ENCODE measurements around the gene NINL. TPM values are rescaled to one million over a fixed set of nuclear protein-coding genes. Genes with fewer than 3 reads are reported as not detected.

The NINL gene
- total RNA-seq, 4 donors from 2014 or later: 3.0 to 5.8 (median 3.7) TPM

- TF ChIP-seq POLR2AphosphoS5 (IDR thresholded peaks at IDR 0.05) (no peak), CTCF (IDR thresholded peaks at IDR 0.05) (no peak), EP300 (IDR thresholded peaks at IDR 0.05) (no peak), POLR2A (IDR thresholded peaks at IDR 0.05; ENCODE audit: low read depth) (no peak)
- intact Hi-C loops (cut with DNase I): loop anchor here (10.0 kb wide), 1 partner anchor 82 kb away; no protein-coding TSS in a partner anchor
- no peak for DNase-seq (ENCODE audit: extremely low spot score)
- H3K4me3 ChIP-seq: no peak overlapping the region
- H3K27me3 ChIP-seq: peaks cover 0 to 7% (median 0%) of the 10 kb centered on the region in 4 donors
- 77% methylated on average over 9 of the region's 9 CpGs for WGBS
- no peaks in the 10 kb centered on the region for H3K9me3 ChIP-seq
- no peaks in the 10 kb centered on the region for H3K36me3 ChIP-seq
- peaks cover 14 to 23% (median 21%) of the 10 kb centered on the region in 4 donors for H3K4me1 ChIP-seq
- no peak overlapping the region for H3K27ac ChIP-seq (replicated peaks in 1 of 4)
Measured at GRCh38 chr20:25626779-25627178, 41.4 kb upstream of the NINL start.

- H3K4me3 ChIP-seq: peak overlapping the region; percentile 79 to 98 (median 94)
- H3K36me3 ChIP-seq: no peaks in the 10 kb centered on the region
- peak overlapping the region; percentile 92 to 98 (median 94) for H3K27ac ChIP-seq (replicated peaks in 1 of 4)
- TF ChIP-seq EP300 (IDR thresholded peaks at IDR 0.05) (no peak), POLR2AphosphoS5 (IDR thresholded peaks at IDR 0.05) (no peak), CTCF (IDR thresholded peaks at IDR 0.05) (no peak), POLR2A (IDR thresholded peaks at IDR 0.05; ENCODE audit: low read depth) (no peak)
- no peaks in the 10 kb centered on the region for H3K9me3 ChIP-seq
- 50% methylated on average over 11 of the region's 17 CpGs for WGBS
- no peak for DNase-seq (ENCODE audit: extremely low spot score)
- intact Hi-C loops (cut with DNase I): loop anchor here (5.0 to 10.0 kb wide), 2 partner anchors 37 to 80 kb away; partner anchors contain the start of gene NINL
- peaks cover 14 to 26% (median 21%) of the 10 kb centered on the region in 4 donors for H3K4me1 ChIP-seq
- peaks cover 0 to 7% (median 0%) of the 10 kb centered on the region in 4 donors for H3K27me3 ChIP-seq
Measured at GRCh38 chr20:25624500-25624939, 39.2 kb upstream of the NINL start.

GRCh38 chr20:25623736-25624499, 38.6 kb upstream of the NINL start, which contains the start of gene NANP:
Gene NANP (minus strand): TSS chr20:25624014. CDS start chr20:25623948, 66 bp downstream.
- peak within 1 kb of the TSS; percentile 79 to 98 (median 94) for H3K4me3 ChIP-seq
- H3K27me3 ChIP-seq: peaks cover 0 to 7% (median 0%) of the 10 kb centered on the region in 4 donors
- peak within 1 kb of the TSS; percentile 92 to 98 (median 94) for H3K27ac ChIP-seq (replicated peaks in 1 of 4)
- 0% methylated on average over 9 of the region's 81 CpGs for WGBS
- H3K36me3 ChIP-seq: no peaks in the 10 kb centered on the region
- intact Hi-C loops (cut with DNase I): loop anchor here (2.0 to 10.0 kb wide), 3 partner anchors 37 to 79 kb away; partner anchors contain the start of genes NINL and ZNF337
- H3K9me3 ChIP-seq: no peaks in the 10 kb centered on the region
- peaks cover 14 to 26% (median 21%) of the 10 kb centered on the region in 4 donors for H3K4me1 ChIP-seq
- TF ChIP-seq EP300 (IDR thresholded peaks at IDR 0.05) (no peak), CTCF (IDR thresholded peaks at IDR 0.05) (peak in 1 of 3 experiments; percentile 26), POLR2AphosphoS5 (IDR thresholded peaks at IDR 0.05) (peak; percentile 87 to 90), POLR2A (IDR thresholded peaks at IDR 0.05; ENCODE audit: low read depth) (peak; percentile 65)
- DNase-seq (ENCODE audit: extremely low spot score): peak; percentile 97

GRCh38 chr20:25623225-25623735, 37.9 kb upstream of the NINL start:
- Histone ChIP-seq H3K4me3 (peak overlapping the region; percentile 79 to 98 (median 94)), H3K9me3 (no peaks in the 10 kb centered on the region), H3K27ac (replicated peaks in 1 of 4) (peak overlapping the region; percentile 92 to 98 (median 94)), H3K27me3 (peaks cover 0 to 7% (median 0%) of the 10 kb centered on the region in 4 donors), H3K4me1 (peaks cover 14 to 26% (median 21%) of the 10 kb centered on the region in 4 donors), H3K36me3 (no peaks in the 10 kb centered on the region)
- 0% methylated on average over 18 of the region's 45 CpGs for WGBS
- intact Hi-C loops (cut with DNase I): loop anchor here (2.0 to 10.0 kb wide), 3 partner anchors 36 to 78 kb away; partner anchors contain the start of genes NINL and ZNF337
- DNase-seq (ENCODE audit: extremely low spot score): no peak
- peak in 1 of 3 experiments; percentile 12 for TF ChIP-seq CTCF (IDR thresholded peaks at IDR 0.05)
- TF ChIP-seq EP300 (IDR thresholded peaks at IDR 0.05): no peak
- TF ChIP-seq POLR2AphosphoS5 (IDR thresholded peaks at IDR 0.05): no peak

Data from esophagus muscularis mucosa (tissue), 4 donors.